Measurements from ENCODE around the gene MIOS. TPM values are rescaled to one million over a fixed set of nuclear protein-coding genes. Genes with fewer than 3 reads are reported as not detected.

Gene MIOS
- total RNA-seq, 4 donors from 2014 or later, result 37.2 to 48.7 (median 42.6) TPM

GRCh38 chr7:7620644-7621210 lies 54.0 kb downstream of the MIOS start:
- no peaks in the 10 kb centered on the region for H3K9me3 ChIP-seq
- no peak for DNase-seq
- intact Hi-C loops (cut with DNase I), result no loop called here
- H3K36me3 ChIP-seq, result no peaks in the 10 kb centered on the region
- H3K4me3 ChIP-seq (replicated peaks in 1 of 3), result no peak overlapping the region
- H3K4me1 ChIP-seq, result no peaks in the 10 kb centered on the region
- H3K27ac ChIP-seq, result no peak overlapping the region
- H3K27me3 ChIP-seq, result no peaks in the 10 kb centered on the region
- TF ChIP-seq POLR2A (IDR thresholded peaks at IDR 0.05) (no peak), CTCF (IDR thresholded peaks at IDR 0.05) (no peak)

GRCh38 chr7:7628476-7628875 lies 61.8 kb downstream of the MIOS start:
- no peak for DNase-seq
- Histone ChIP-seq H3K27ac (no peak overlapping the region), H3K36me3 (no peaks in the 10 kb centered on the region), H3K4me1 (no peaks in the 10 kb centered on the region), H3K9me3 (no peaks in the 10 kb centered on the region), H3K27me3 (no peaks in the 10 kb centered on the region), H3K4me3 (replicated peaks in 1 of 3) (no peak overlapping the region)
- intact Hi-C loops (cut with DNase I), result no loop called here
- 86 to 91% methylated on average over 1 of the region's 1 CpG for WGBS, 2 donors
- TF ChIP-seq CTCF (IDR thresholded peaks at IDR 0.05) (no peak), POLR2A (IDR thresholded peaks at IDR 0.05) (no peak)

GRCh38 chr7:7630626-7631329 lies 64.1 kb downstream of the MIOS start:
- no peaks in the 10 kb centered on the region for H3K9me3 ChIP-seq
- TF ChIP-seq POLR2A (IDR thresholded peaks at IDR 0.05), result no peak
- no peak for TF ChIP-seq CTCF (IDR thresholded peaks at IDR 0.05)
- no peak for DNase-seq

GRCh38 chr7:7639421-7639820 lies 72.7 kb downstream of the MIOS start:
- peak overlapping the region; percentile 66 to 93 (median 73) for H3K27ac ChIP-seq
- WGBS, 2 donors, result 26 to 27% methylated on average over 5 of the region's 5 CpGs
- no peak for DNase-seq
- TF ChIP-seq POLR2A (IDR thresholded peaks at IDR 0.05) (no peak), CTCF (IDR thresholded peaks at IDR 0.05) (no peak)
- intact Hi-C loops (cut with DNase I), result no loop called here
- peak overlapping the region in 2 of 3 donors; percentile 63 to 88 for H3K4me3 ChIP-seq (replicated peaks in 1 of 3)
- peaks cover 12 to 14% of the 10 kb centered on the region in 2 donors for H3K4me1 ChIP-seq
- no peaks in the 10 kb centered on the region for H3K9me3 ChIP-seq
- H3K36me3 ChIP-seq, result no peaks in the 10 kb centered on the region
- no peaks in the 10 kb centered on the region for H3K27me3 ChIP-seq

More at GRCh38 chr7:7630626-7631329, 64.1 kb downstream of the MIOS start:
- no peaks in the 10 kb centered on the region for H3K27me3 ChIP-seq
- H3K4me3 ChIP-seq (replicated peaks in 1 of 3), result no peak overlapping the region
- H3K27ac ChIP-seq, result no peak overlapping the region
- no peaks in the 10 kb centered on the region for H3K4me1 ChIP-seq
- no peaks in the 10 kb centered on the region for H3K36me3 ChIP-seq
- WGBS, 2 donors, result 95 to 98% methylated on average over 1 of the region's 1 CpG
- intact Hi-C loops (cut with DNase I), result no loop called here

- Histone ChIP-seq H3K9me3 (no peaks in the 10 kb centered on the region), H3K36me3 (no peaks in the 10 kb centered on the region), H3K4me1 (peaks cover 12 to 14% of the 10 kb centered on the region in 2 donors), H3K27me3 (no peaks in the 10 kb centered on the region), H3K27ac (peak overlapping the region; percentile 66 to 93 (median 73)), H3K4me3 (replicated peaks in 1 of 3) (peak overlapping the region; percentile 58 to 88 (median 63))
- TF ChIP-seq POLR2A (IDR thresholded peaks at IDR 0.05), result no peak
- TF ChIP-seq CTCF (IDR thresholded peaks at IDR 0.05), result no peak
- DNase-seq, result peak in 1 of 2 donors; percentile 26
- 1% methylated on average over 19 of the region's 19 CpGs for WGBS, 2 donors
- intact Hi-C loops (cut with DNase I), result no loop called here
These were observed 73.2 kb downstream of the MIOS start for GRCh38 chr7:7639847-7640220.

Measured in thyroid gland (tissue), 4 donors.